H9 (cell line): Measurements from ENCODE around the gene STK32B. TPM values are rescaled to one million over a fixed set of nuclear protein-coding genes. Genes with fewer than 3 reads are reported as not detected.

ENCODE experiments used
- DNase-seq: peaks from one replicate; pipeline ENCODE4 v3.0.0-alpha.2; 2017
- H2AFZ ChIP-seq: one replicate; pipeline ENCODE4 v1.6.1; 2013; ENCODE audit warnings: mild to moderate bottlenecking, low read length, control low read depth, moderate library complexity
- H2AK5ac ChIP-seq: 2 replicates; pipeline ENCODE4 v1.6.1; 2013; ENCODE audit warnings: low read length, control low read depth, mixed read lengths; ENCODE audit not compliant: insufficient read length
- H2BK120ac ChIP-seq: one replicate; pipeline ENCODE4 v1.6.1; 2013; ENCODE audit warnings: low read depth, mild to moderate bottlenecking, low read length, control low read depth, inconsistent platforms; ENCODE audit not compliant: poor library complexity, severe bottlenecking
- H2BK12ac ChIP-seq: 2 replicates; pipeline ENCODE4 v1.6.1; 2013; ENCODE audit warnings: low read length, control low read depth, mixed read lengths, low read depth; ENCODE audit not compliant: insufficient read length
- H2BK15ac ChIP-seq: 2 replicates; pipeline ENCODE4 v1.6.1; 2013; ENCODE audit warnings: low read depth, low read length, control low read depth
- H2BK20ac ChIP-seq: one replicate; pipeline ENCODE4 v1.6.1; 2013; ENCODE audit warnings: low read depth, mild to moderate bottlenecking, low read length, control low read depth, inconsistent platforms; ENCODE audit not compliant: poor library complexity, severe bottlenecking
- H2BK5ac ChIP-seq: 2 replicates; pipeline ENCODE4 v1.6.1; 2013; ENCODE audit warnings: low read length, control low read depth, mixed read lengths; ENCODE audit not compliant: insufficient read length
- H3K14ac ChIP-seq: 2 replicates; pipeline ENCODE4 v1.6.1; 2013; ENCODE audit warnings: low read length, control low read depth; ENCODE audit not compliant: insufficient read depth
- H3K18ac ChIP-seq: 2 replicates; pipeline ENCODE4 v1.6.1; 2013; ENCODE audit warnings: low read depth, mild to moderate bottlenecking, mixed read lengths, low read length, control low read depth; ENCODE audit not compliant: insufficient read length
- H3K23ac ChIP-seq: 2 replicates; pipeline ENCODE4 v1.6.1; 2013; ENCODE audit warnings: low read length, control low read depth, mixed read lengths, low read depth; ENCODE audit not compliant: insufficient read length
- H3K23me2 ChIP-seq: 2 replicates; pipeline ENCODE4 v1.6.1; 2013; ENCODE audit warnings: low read depth, mild to moderate bottlenecking, mixed read lengths, low read length, control low read depth; ENCODE audit not compliant: insufficient read length, poor library complexity, severe bottlenecking
- H3K27ac ChIP-seq: 2 replicates; pipeline ENCODE4 v1.5.1; 2013; ENCODE audit warnings: low read length, control low read depth, mixed read lengths, low read depth; ENCODE audit not compliant: insufficient read length
- H3K27me3 ChIP-seq: 2 replicates; pipeline ENCODE4 v1.6.1; 2013; ENCODE audit warnings: low read length, control low read depth, inconsistent platforms; ENCODE audit not compliant: insufficient read depth
- H3K4ac ChIP-seq: 2 replicates; pipeline ENCODE4 v1.6.1; 2013; ENCODE audit warnings: low read depth, mild to moderate bottlenecking, control low read depth, inconsistent platforms, low read length, moderate library complexity
- H3K4me1 ChIP-seq: 2 replicates; pipeline ENCODE4 v1.6.1; 2013; ENCODE audit warnings: low read length, control low read depth, inconsistent platforms; ENCODE audit not compliant: insufficient read depth
- H3K4me2 ChIP-seq: 2 replicates; pipeline ENCODE4 v1.6.1; 2013; ENCODE audit warnings: low read length, control low read depth, mixed read lengths; ENCODE audit not compliant: insufficient read length, insufficient read depth
- H3K56ac ChIP-seq: 2 replicates; pipeline ENCODE4 v1.6.1; 2013; ENCODE audit warnings: low read depth, mild to moderate bottlenecking, mixed read lengths, low read length, control low read depth; ENCODE audit not compliant: insufficient read length
- H3K79me1 ChIP-seq: 2 replicates; pipeline ENCODE4 v1.6.1; 2013; ENCODE audit warnings: low read depth, mild to moderate bottlenecking, moderate library complexity, low read length, control low read depth, inconsistent platforms; ENCODE audit not compliant: insufficient read depth, poor library complexity, severe bottlenecking
- H3K79me2 ChIP-seq: 2 replicates; pipeline ENCODE4 v1.6.1; 2013; ENCODE audit warnings: low read length, control low read depth, inconsistent platforms; ENCODE audit not compliant: insufficient read depth
- H3K9ac ChIP-seq: 2 replicates; pipeline ENCODE4 v1.6.1; 2013; ENCODE audit warnings: low read length, control low read depth, mixed read lengths; ENCODE audit not compliant: insufficient read length; ENCODE audit errors: extremely low read depth
- H3K9me3 ChIP-seq: one replicate; pipeline ENCODE4 v1.6.1; 2013; ENCODE audit warnings: low read depth, low read length, inconsistent platforms; ENCODE audit not compliant: control insufficient read depth
- H3T11ph ChIP-seq: one replicate; pipeline ENCODE4 v1.6.1; 2013; ENCODE audit warnings: mild to moderate bottlenecking, low read length, control low read depth, inconsistent platforms
- H4K20me1 ChIP-seq: one replicate; pipeline ENCODE4 v1.6.1; 2013; ENCODE audit not compliant: control insufficient read depth, insufficient read length, insufficient read depth
- H4K5ac ChIP-seq: 2 replicates; pipeline ENCODE4 v1.6.1; 2013; ENCODE audit warnings: low read depth, mild to moderate bottlenecking, mixed read lengths, low read length, control low read depth; ENCODE audit not compliant: insufficient read length
- H4K8ac ChIP-seq: replicated peaks from 2 replicates; pipeline ENCODE4 v1.6.1; 2013; ENCODE audit warnings: low read length, control low read depth, mixed read lengths, low read depth; ENCODE audit not compliant: insufficient read length
- H4K91ac ChIP-seq: 2 replicates; pipeline ENCODE4 v1.6.1; 2013; ENCODE audit warnings: low read depth, mild to moderate bottlenecking, moderate library complexity, mixed read lengths, low read length, control low read depth; ENCODE audit not compliant: insufficient read length
- H3K27ac Mint-ChIP-seq, 3 experiments: 2 replicates in 2 of 3; 3 replicates in 1 of 3; pipeline ENCODE4 v1.8.0; 2020 to 2021; ENCODE audit warnings: mixed read lengths in 3 of 3, mild to moderate bottlenecking in 1 of 3, moderate library complexity in 1 of 3
- H3K27me3 Mint-ChIP-seq: 2 replicates; pipeline ENCODE4 v1.8.0; 2021; ENCODE audit warnings: low read depth, mild to moderate bottlenecking, moderate library complexity, mixed read lengths
- H3K36me3 Mint-ChIP-seq, 3 experiments: 2 replicates in 2 of 3; 3 replicates in 1 of 3; pipeline ENCODE4 v1.8.0; 2020 to 2021; ENCODE audit warnings: low read depth in 3 of 3, mixed read lengths in 3 of 3; ENCODE audit not compliant: insufficient read depth in 1 of 3
- H3K4me1 Mint-ChIP-seq, 2 experiments: 2 replicates each; pipeline ENCODE4 v1.8.0; 2020; ENCODE audit warnings: mixed read lengths in 2 of 2
- H3K4me3 Mint-ChIP-seq, 2 experiments: 2 replicates in 1 of 2; 3 replicates in 1 of 2; pipeline ENCODE4 v1.8.0; 2020 to 2021; ENCODE audit warnings: mild to moderate bottlenecking in 2 of 2, mixed read lengths in 2 of 2, moderate library complexity in 1 of 2
- H3K9me3 Mint-ChIP-seq, 2 experiments: 2 replicates in 1 of 2; 3 replicates in 1 of 2; pipeline ENCODE4 v1.8.0; 2020; ENCODE audit warnings: mild to moderate bottlenecking in 2 of 2, mixed read lengths in 2 of 2, moderate library complexity in 1 of 2
- CTCF ChIP-seq: fragments of 200-600 bp; sonication (generic); conservative IDR thresholded peaks from 3 replicates; pipeline ENCODE4 v1.8.0; 2021; ENCODE audit warnings: antibody characterized with exemption, mild to moderate bottlenecking
- WGBS: extraction: QIAGEN DNeasy Blood & Tissue Kit; methylation state at CpG from one replicate; pipeline ENCODE4 v1.1.7; 2013; ENCODE audit warnings: missing lambda C conversion rate, low lambda C conversion rate, mixed read lengths; ENCODE audit not compliant: insufficient read length; ENCODE audit errors: extremely low coverage; 5-methylcytosine and 5-hydroxymethylcytosine counted together
- total RNA-seq: library from RNA; stranded (reverse); gene quantifications from 2 replicates; pipeline ENCODE4 v1.2.1, GENCODE V29; 2021

Gene STK32B
- total RNA-seq, 1 experiment from 2014 or later: 1.0 TPM

- Mint-ChIP-seq H3K4me1 (0 out of 4 replicates have a peak, but pooled peaks cover 0 to 2% of the 10 kb centered on the region in 2 experiments), H3K4me3 (no peak overlapping the region), H3K27me3 (no peaks in the 10 kb centered on the region; the same call in 1 of the 2 replicates), H3K36me3 (no peaks in the 10 kb centered on the region; a peak in 1 of 7 replicates), H3K27ac (no peak overlapping the region), H3K9me3 (no peaks in the 10 kb centered on the region)
- Histone ChIP-seq H3K27ac (no peak overlapping the region), H3K79me2 (no peaks in the 10 kb centered on the region), H2AK5ac (no peak overlapping the region), H3K79me1 (no peaks in the 10 kb centered on the region), H3K23me2 (no peaks in the 10 kb centered on the region), H3T11ph (no peak overlapping the region), H2BK5ac (no peak overlapping the region), H2BK12ac (no peak overlapping the region), H3K4ac (no peak overlapping the region), H3K27me3 (no peaks in the 10 kb centered on the region), H3K4me2 (no peak overlapping the region), H3K9me3 (no peaks in the 10 kb centered on the region), H3K56ac (no peak overlapping the region), H2BK120ac (no peak overlapping the region), H2BK20ac (no peak overlapping the region), H4K91ac (no peak overlapping the region), H3K23ac (no peak overlapping the region), H3K4me1 (no peaks in the 10 kb centered on the region), H4K8ac (no peak overlapping the region), H2AFZ (no peak overlapping the region), H3K14ac (no peak overlapping the region), H4K20me1 (no peaks in the 10 kb centered on the region), H3K18ac (no peak overlapping the region), H3K9ac (no peak overlapping the region), H2BK15ac (no peak overlapping the region), H4K5ac (no peak overlapping the region)
- no peak for TF ChIP-seq CTCF
- no peak for DNase-seq
- no CpG with 5 or more reads among the region's 5 CpGs for WGBS
Measured at GRCh38 chr4:5469861-5470260, 418.6 kb downstream of the STK32B start.
